HCT116 (cell line): ENCODE results near the gene TMEM175.

Source experiments
- CBX3 ChIP-seq: IDR thresholded peaks from 2 replicates; pipeline ENCODE4 v1.6.1; 2012; ENCODE audit warnings: low read depth
- CEBPB ChIP-seq: IDR thresholded peaks from 2 replicates; pipeline ENCODE4 v1.6.1; 2012; ENCODE audit warnings: low read depth
- CTCF ChIP-seq, 3 experiments: fragments of 200-600 bp in 1 of 3; sonication (generic) in 1 of 3; IDR thresholded peaks in 2 of 3; conservative IDR thresholded peaks in 1 of 3; 2 replicates each; pipeline ENCODE4 v1.5.1; 2012 to 2017; ENCODE audit warnings: low read depth in 2 of 3, low read length in 2 of 3, antibody characterized with exemption in 1 of 3, borderline replicate concordance in 1 of 3, control low read depth in 1 of 3, mild to moderate bottlenecking in 1 of 3, mixed read lengths in 1 of 3, mixed run types in 1 of 3, moderate library complexity in 1 of 3; ENCODE audit not compliant: insufficient read depth in 1 of 3
- EZH2 ChIP-seq: fragments of 200-600 bp; sonication (generic); IDR thresholded peaks from 2 replicates; pipeline ENCODE4 v1.6.1; 2017; ENCODE audit warnings: antibody characterized with exemption, mixed run types
- EZH2phosphoT487 ChIP-seq: fragments of 200-600 bp; IDR thresholded peaks from 2 replicates; pipeline ENCODE4 v1.6.1; 2018; ENCODE audit warnings: antibody characterized with exemption, borderline replicate concordance
- POLR2A ChIP-seq: IDR thresholded peaks from 2 replicates; pipeline ENCODE4 v1.7.0; 2011; ENCODE audit warnings: borderline replicate concordance; ENCODE audit not compliant: insufficient read depth, insufficient read length; ENCODE audit errors: extremely low read depth
- POLR2AphosphoS5 ChIP-seq: IDR thresholded peaks from 2 replicates; pipeline ENCODE4 v1.6.1; 2011; ENCODE audit warnings: mild to moderate bottlenecking, low read depth, low read length, moderate library complexity
- SIN3A ChIP-seq: IDR thresholded peaks from 2 replicates; pipeline ENCODE4 v1.6.1; 2012; ENCODE audit warnings: low read depth
- YY1 ChIP-seq: IDR thresholded peaks from 2 replicates; pipeline ENCODE4 v1.6.1; 2011; ENCODE audit warnings: low read length, low read depth, moderate library complexity, mild to moderate bottlenecking; ENCODE audit not compliant: insufficient replicate concordance; ENCODE audit errors: extremely low read depth
- ZFX ChIP-seq: fragments of 450-650 bp; IDR thresholded peaks from 2 replicates; pipeline ENCODE4 v1.6.1; 2017
- ZNF274 ChIP-seq: fragments of 200-500 bp; sonication (Bioruptor generic); IDR thresholded peaks from 2 replicates; pipeline ENCODE4 v1.6.1; 2014; ENCODE audit warnings: mild to moderate bottlenecking, low read depth, low read length, inconsistent platforms
- TF ChIP-seq, protein P1 (sequence below): IDR thresholded peaks from 2 replicates; pipeline ENCODE4 v1.6.1; 2012; ENCODE audit warnings: low read depth
- TF ChIP-seq, protein P2 (sequence below): IDR thresholded peaks from 2 replicates; pipeline ENCODE4 v1.6.1; 2012

GRCh38 chr4:899556-899906 lies 32.7 kb upstream of the TMEM175 start:
- TF ChIP-seq CTCF (IDR thresholded peaks at IDR 0.05 in 2 of 3, conservative IDR thresholded peaks at IDR 0.05 in 1 of 3; ENCODE audit: borderline replicate concordance in 1 of 3, insufficient read depth in 1 of 3, low read depth in 2 of 3, low read length in 2 of 3) (no peak), EZH2phosphoT487 (no peak), EZH2 (no peak), POLR2A (no peak), YY1 (no peak), POLR2AphosphoS5 (no peak), ZNF274 (no peak), SIN3A (no peak), CEBPB (no peak), ZFX (no peak), CBX3 (no peak)
- TF ChIP-seq, protein P1, sequence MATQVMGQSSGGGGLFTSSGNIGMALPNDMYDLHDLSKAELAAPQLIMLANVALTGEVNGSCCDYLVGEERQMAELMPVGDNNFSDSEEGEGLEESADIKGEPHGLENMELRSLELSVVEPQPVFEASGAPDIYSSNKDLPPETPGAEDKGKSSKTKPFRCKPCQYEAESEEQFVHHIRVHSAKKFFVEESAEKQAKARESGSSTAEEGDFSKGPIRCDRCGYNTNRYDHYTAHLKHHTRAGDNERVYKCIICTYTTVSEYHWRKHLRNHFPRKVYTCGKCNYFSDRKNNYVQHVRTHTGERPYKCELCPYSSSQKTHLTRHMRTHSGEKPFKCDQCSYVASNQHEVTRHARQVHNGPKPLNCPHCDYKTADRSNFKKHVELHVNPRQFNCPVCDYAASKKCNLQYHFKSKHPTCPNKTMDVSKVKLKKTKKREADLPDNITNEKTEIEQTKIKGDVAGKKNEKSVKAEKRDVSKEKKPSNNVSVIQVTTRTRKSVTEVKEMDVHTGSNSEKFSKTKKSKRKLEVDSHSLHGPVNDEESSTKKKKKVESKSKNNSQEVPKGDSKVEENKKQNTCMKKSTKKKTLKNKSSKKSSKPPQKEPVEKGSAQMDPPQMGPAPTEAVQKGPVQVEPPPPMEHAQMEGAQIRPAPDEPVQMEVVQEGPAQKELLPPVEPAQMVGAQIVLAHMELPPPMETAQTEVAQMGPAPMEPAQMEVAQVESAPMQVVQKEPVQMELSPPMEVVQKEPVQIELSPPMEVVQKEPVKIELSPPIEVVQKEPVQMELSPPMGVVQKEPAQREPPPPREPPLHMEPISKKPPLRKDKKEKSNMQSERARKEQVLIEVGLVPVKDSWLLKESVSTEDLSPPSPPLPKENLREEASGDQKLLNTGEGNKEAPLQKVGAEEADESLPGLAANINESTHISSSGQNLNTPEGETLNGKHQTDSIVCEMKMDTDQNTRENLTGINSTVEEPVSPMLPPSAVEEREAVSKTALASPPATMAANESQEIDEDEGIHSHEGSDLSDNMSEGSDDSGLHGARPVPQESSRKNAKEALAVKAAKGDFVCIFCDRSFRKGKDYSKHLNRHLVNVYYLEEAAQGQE, result no peak
- TF ChIP-seq, protein P2, sequence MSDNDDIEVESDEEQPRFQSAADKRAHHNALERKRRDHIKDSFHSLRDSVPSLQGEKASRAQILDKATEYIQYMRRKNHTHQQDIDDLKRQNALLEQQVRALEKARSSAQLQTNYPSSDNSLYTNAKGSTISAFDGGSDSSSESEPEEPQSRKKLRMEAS, result no peak
